ENCODE results near the gene DNAH10. TPM values are rescaled to one million over a fixed set of nuclear protein-coding genes. Genes with fewer than 3 reads are reported as not detected.

Gene DNAH10
- total RNA-seq, 1 donor from 2014 or later, result 0.04 TPM

GRCh38 chr12:123771261-123771660, 9.2 kb downstream of the DNAH10 start:
- no peak for DNase-seq (ENCODE audit: low read depth)
- TF ChIP-seq, protein P1, sequence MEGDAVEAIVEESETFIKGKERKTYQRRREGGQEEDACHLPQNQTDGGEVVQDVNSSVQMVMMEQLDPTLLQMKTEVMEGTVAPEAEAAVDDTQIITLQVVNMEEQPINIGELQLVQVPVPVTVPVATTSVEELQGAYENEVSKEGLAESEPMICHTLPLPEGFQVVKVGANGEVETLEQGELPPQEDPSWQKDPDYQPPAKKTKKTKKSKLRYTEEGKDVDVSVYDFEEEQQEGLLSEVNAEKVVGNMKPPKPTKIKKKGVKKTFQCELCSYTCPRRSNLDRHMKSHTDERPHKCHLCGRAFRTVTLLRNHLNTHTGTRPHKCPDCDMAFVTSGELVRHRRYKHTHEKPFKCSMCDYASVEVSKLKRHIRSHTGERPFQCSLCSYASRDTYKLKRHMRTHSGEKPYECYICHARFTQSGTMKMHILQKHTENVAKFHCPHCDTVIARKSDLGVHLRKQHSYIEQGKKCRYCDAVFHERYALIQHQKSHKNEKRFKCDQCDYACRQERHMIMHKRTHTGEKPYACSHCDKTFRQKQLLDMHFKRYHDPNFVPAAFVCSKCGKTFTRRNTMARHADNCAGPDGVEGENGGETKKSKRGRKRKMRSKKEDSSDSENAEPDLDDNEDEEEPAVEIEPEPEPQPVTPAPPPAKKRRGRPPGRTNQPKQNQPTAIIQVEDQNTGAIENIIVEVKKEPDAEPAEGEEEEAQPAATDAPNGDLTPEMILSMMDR (IDR thresholded peaks at IDR 0.05; ENCODE audit: insufficient read depth, low read length, poor library complexity, severe bottlenecking), result no peak
- Histone ChIP-seq H3K36me3 (ENCODE audit: control insufficient read depth, insufficient read depth, low read length) (no peaks in the 10 kb centered on the region), H3K27me3 (ENCODE audit: control insufficient read depth, insufficient read depth, low read length) (no peaks in the 10 kb centered on the region), H3K4me3 (ENCODE audit: low read depth, low read length) (no peak overlapping the region)

- TF ChIP-seq, protein P1 (IDR thresholded peaks at IDR 0.05; ENCODE audit: insufficient read depth, low read length, poor library complexity, severe bottlenecking), result no peak
- DNase-seq (ENCODE audit: low read depth), result no peak
- H3K27me3 ChIP-seq (ENCODE audit: control insufficient read depth, insufficient read depth, low read length), result no peaks in the 10 kb centered on the region
- H3K4me3 ChIP-seq (ENCODE audit: low read depth, low read length), result no peak overlapping the region
- no peaks in the 10 kb centered on the region for H3K36me3 ChIP-seq (ENCODE audit: control insufficient read depth, insufficient read depth, low read length)
Observed at GRCh38 chr12:123772074-123772473, 10.0 kb downstream of the DNAH10 start.

- TF ChIP-seq, protein P1 (IDR thresholded peaks at IDR 0.05; ENCODE audit: insufficient read depth, low read length, poor library complexity, severe bottlenecking), result no peak
- no peaks in the 10 kb centered on the region for H3K27me3 ChIP-seq (ENCODE audit: control insufficient read depth, insufficient read depth, low read length)
- no peak overlapping the region for H3K4me3 ChIP-seq (ENCODE audit: low read depth, low read length)
- no peak for DNase-seq (ENCODE audit: low read depth)
- no peaks in the 10 kb centered on the region for H3K36me3 ChIP-seq (ENCODE audit: control insufficient read depth, insufficient read depth, low read length)
Observed at GRCh38 chr12:123773375-123773774, 11.3 kb downstream of the DNAH10 start.

DNA sequence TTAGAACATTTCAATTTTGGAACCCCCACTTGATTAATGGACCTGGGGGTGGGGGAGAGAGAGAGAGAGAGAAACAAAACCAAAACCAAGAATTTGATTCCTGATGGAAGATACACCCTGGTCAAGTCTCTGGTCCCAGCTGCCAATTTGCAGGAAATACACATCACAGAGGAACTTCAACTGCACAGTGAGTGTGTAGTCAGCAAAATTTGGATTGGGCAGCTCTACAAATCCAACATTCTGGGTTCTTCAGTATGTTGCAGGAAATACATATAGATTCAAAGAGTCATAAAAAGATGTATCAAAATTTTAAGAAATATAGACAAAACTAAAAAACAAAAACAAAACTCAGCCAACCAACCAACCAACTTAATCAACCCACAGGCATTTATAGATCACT, 17.4 kb downstream of the DNAH10 start:
- TF ChIP-seq, protein P1 (IDR thresholded peaks at IDR 0.05; ENCODE audit: insufficient read depth, low read length, poor library complexity, severe bottlenecking), result no peak
- H3K4me3 ChIP-seq (ENCODE audit: low read depth, low read length), result no peak overlapping the region
- DNase-seq (ENCODE audit: low read depth), result no peak

GRCh38 chr12:123782997-123783792, 21.1 kb downstream of the DNAH10 start:
- Histone ChIP-seq H3K4me3 (ENCODE audit: low read depth, low read length) (no peak overlapping the region), H3K27me3 (ENCODE audit: control insufficient read depth, insufficient read depth, low read length) (peaks cover 2% of the 10 kb centered on the region), H3K36me3 (ENCODE audit: control insufficient read depth, insufficient read depth, low read length) (no peaks in the 10 kb centered on the region)
- DNase-seq (ENCODE audit: low read depth), result no peak
- TF ChIP-seq, protein P1 (IDR thresholded peaks at IDR 0.05; ENCODE audit: insufficient read depth, low read length, poor library complexity, severe bottlenecking), result no peak

More for the DNA sequence above, 17.4 kb downstream of the DNAH10 start:
- peaks cover 2% of the 10 kb centered on the region for H3K27me3 ChIP-seq (ENCODE audit: control insufficient read depth, insufficient read depth, low read length)
- no peaks in the 10 kb centered on the region for H3K36me3 ChIP-seq (ENCODE audit: control insufficient read depth, insufficient read depth, low read length)

DNA sequence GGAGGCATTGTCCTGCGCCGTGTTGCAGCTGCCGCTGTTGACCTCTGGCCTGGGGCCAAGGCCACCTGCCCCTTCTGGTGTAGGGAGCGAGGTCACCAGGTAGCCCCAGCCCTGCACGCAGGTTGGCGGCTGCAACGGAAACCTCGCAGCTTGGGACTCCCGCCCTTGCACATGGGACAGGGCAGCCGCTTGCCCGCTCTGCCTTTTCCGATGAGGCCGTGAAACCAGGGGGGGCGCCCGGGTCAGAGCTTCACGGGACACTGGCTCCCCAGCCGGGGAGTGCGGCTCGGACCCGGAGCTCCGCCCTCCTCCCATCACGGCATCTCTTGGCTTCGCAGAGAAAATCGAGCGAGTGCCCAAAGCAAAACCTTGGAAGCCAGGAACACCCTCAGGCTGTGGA, 25.4 kb downstream of the DNAH10 start:
- no peaks in the 10 kb centered on the region for H3K36me3 ChIP-seq (ENCODE audit: control insufficient read depth, insufficient read depth, low read length)
- no peak overlapping the region for H3K4me3 ChIP-seq (ENCODE audit: low read depth, low read length)
- TF ChIP-seq, protein P1 (IDR thresholded peaks at IDR 0.05; ENCODE audit: insufficient read depth, low read length, poor library complexity, severe bottlenecking), result no peak
- DNase-seq (ENCODE audit: low read depth), result no peak
- H3K27me3 ChIP-seq (ENCODE audit: control insufficient read depth, insufficient read depth, low read length), result peaks cover under 1% of the 10 kb centered on the region

Data from kidney epithelial cell (primary cell).